ENCODE data around the gene PPARA. TPM values are rescaled to one million over a fixed set of nuclear protein-coding genes. Genes with fewer than 3 reads are reported as not detected.

The PPARA gene
- total and polyA plus RNA-seq, 12 donors = 5.1 to 208 (median 37.4) TPM

- intact Hi-C loops (cut with DNase I) = loop anchor here (2.0 to 10.0 kb wide), 3 partner anchors 131 to 418 kb away; partner anchors contain the start of gene CDPF1 (in 1 of the 2)
- TF ChIP-seq POLR2A (IDR thresholded peaks at IDR 0.05) (no peak), CTCF (IDR thresholded peaks at IDR 0.05) (no peak)
- DNase-seq = peak in 1 of 7 donors; percentile 33
- no peaks in the 10 kb centered on the region for H3K9me3 ChIP-seq (replicated peaks in 1 of 3)
- no peaks in the 10 kb centered on the region for H3K36me3 ChIP-seq (replicated peaks in 1 of 2)
- no peaks in the 10 kb centered on the region for H3K27me3 ChIP-seq
- no peak overlapping the region for H3K4me3 ChIP-seq
- 50 to 72% (median 58%) methylated on average over 8 to 15 of the region's 15 CpGs for WGBS, 4 donors
- peaks cover 6 to 18% of the 10 kb centered on the region in 2 donors for H3K4me1 ChIP-seq (replicated peaks in 1 of 2)
- H3K27ac ChIP-seq = peak overlapping the region in 2 of 5 donors; percentile 21 to 34
These were observed 26.5 kb upstream of the PPARA start for GRCh38 chr22:46123694-46124382.

GRCh38 chr22:46124383-46125144 lies 25.8 kb upstream of the PPARA start:
- H3K4me3 ChIP-seq = no peak overlapping the region
- H3K36me3 ChIP-seq (replicated peaks in 1 of 2) = no peaks in the 10 kb centered on the region
- H3K9me3 ChIP-seq (replicated peaks in 1 of 3) = no peaks in the 10 kb centered on the region
- H3K27me3 ChIP-seq = no peaks in the 10 kb centered on the region
- no peak for TF ChIP-seq CTCF (IDR thresholded peaks at IDR 0.05)
- TF ChIP-seq POLR2A (IDR thresholded peaks at IDR 0.05) = no peak
- intact Hi-C loops (cut with DNase I) = loop anchor here (5.0 to 10.0 kb wide), 2 partner anchors 130 to 418 kb away; partner anchors contain the start of gene CDPF1 (in 1 of the 2)
- no peak overlapping the region for H3K27ac ChIP-seq
- peaks cover 13 to 25% of the 10 kb centered on the region in 2 donors for H3K4me1 ChIP-seq (replicated peaks in 1 of 2)
- 88 to 93% (median 90%) methylated on average over 5 to 12 of the region's 12 CpGs for WGBS, 4 donors
- DNase-seq = no peak

DNA sequence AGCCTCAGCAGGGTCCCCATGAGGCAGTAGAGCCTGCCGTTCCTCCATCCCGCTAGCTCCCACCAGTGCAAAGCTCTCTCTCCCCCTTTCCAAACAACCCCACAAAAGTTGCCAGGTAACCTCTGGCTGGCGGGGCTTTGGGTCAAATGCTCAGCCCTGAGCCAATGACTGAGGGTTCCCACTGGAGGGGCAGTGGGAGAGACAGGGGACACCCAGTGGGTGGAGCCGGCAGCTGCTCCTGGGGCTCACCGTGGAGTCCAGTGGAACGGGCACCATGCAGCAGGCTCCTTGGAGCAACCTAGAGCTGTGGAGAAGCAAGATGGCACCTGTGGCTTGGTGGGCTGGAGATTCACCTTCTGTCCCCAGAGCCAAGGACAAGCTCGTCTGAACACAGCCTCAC lies 25.0 kb upstream of the PPARA start:
- 91 to 98% (median 96%) methylated on average over 3 to 7 of the region's 7 CpGs for WGBS, 4 donors
- H3K4me3 ChIP-seq = no peak overlapping the region
- no peak for DNase-seq
- H3K9me3 ChIP-seq (replicated peaks in 1 of 3) = no peaks in the 10 kb centered on the region
- H3K27me3 ChIP-seq = no peaks in the 10 kb centered on the region
- intact Hi-C loops (cut with DNase I) = loop anchor here (5.0 to 10.0 kb wide), 2 partner anchors 129 to 417 kb away; partner anchors contain the start of gene CDPF1 (in 1 of the 2)
- H3K36me3 ChIP-seq (replicated peaks in 1 of 2) = no peaks in the 10 kb centered on the region
- H3K27ac ChIP-seq = no peak overlapping the region
- TF ChIP-seq CTCF (IDR thresholded peaks at IDR 0.05) (no peak), POLR2A (IDR thresholded peaks at IDR 0.05) (no peak)
- H3K4me1 ChIP-seq (replicated peaks in 1 of 2) = peaks cover 18 to 32% of the 10 kb centered on the region in 2 donors
